DMS153 (cell line): ENCODE measurements around the gene SLC22A23.

Source experiments
- DNase-seq: peaks from one replicate; lab custom pipeline; 2025; lab: John Stamatoyannopoulos, UW

The SLC22A23 gene

GRCh38 chr6:3296078-3296477, 160.8 kb downstream of the SLC22A23 start:
- DNase-seq = no peak

GRCh38 chr6:3294921-3295871, 161.7 kb downstream of the SLC22A23 start:
- no peak for DNase-seq

DNA sequence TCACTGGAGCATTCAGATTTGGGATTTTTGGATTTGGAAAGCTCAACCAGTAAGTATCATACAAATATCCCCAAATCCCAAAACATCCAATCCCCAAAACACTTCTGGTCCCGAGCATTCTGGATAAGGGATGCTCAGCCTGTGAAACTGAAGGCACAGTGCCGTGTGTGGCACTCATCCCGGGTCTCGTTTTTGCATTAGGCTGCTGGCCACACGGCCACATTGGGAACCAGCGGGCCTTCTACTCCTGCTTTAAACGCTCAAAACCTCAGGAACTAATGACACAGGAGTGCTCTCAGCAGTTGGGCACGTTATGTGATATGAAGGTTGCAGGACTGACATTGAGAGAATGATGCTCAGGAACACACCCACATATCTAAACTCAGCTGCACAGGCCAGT, 162.5 kb downstream of the SLC22A23 start:
- no peak for DNase-seq

GRCh38 chr6:3293271-3294155, 163.3 kb downstream of the SLC22A23 start:
- no peak for DNase-seq

DNA sequence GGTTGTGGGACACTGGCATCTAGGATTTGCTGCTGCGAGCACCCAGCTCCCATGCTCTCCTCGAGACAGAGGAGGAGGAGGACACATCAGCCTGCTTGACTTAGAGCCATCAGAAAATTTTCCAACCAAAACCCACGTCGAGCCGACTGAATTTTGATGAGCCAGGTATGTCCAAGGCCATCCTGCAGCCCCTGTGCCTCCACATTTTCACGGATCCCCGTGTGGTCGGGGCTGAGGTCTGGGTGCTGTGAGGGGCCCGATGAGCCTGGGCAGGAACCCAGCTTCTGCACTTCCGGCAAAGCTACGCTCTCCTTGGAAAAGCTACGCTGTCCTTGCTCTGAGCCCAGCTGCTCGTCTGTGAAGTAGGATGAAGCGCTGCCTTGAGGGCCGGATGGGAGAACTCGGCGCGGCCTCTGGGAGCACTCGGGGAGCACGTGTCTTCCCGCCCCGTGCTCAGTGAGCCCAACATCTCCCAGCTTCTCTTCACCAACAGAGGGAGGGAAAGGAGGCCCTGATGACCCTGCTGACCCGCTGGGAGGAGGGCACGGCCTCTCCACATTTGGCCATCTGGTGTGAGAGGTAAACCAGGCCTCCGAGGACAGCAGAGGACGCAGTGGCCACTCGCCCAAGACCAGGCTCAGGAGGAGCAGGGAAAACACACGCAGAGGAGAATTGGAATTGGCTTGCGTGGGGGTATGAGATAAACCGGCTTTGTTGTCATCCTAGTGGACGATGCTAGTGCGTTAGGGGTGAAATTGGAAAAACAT, 164.2 kb downstream of the SLC22A23 start:
- DNase-seq = no peak

DNA sequence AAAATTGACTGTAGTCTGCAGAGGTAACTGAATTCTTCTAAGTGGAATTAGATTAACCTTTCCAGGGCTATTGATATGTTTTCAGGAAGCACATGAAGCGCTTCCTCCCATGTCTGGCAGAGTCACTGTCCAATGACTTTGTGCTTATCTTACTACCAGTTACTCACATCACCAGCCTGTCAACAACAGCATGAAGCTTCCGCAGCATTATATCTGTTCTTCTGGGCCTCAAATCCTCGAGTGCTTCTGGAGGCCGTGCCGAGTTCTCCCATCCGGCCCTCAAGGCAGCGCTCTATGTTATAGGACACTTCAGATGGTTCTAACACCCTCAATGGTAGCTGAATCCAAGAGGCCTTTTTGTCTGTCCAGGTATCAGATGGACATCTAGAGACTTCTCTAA, 164.9 kb downstream of the SLC22A23 start:
- no peak for DNase-seq

DNA sequence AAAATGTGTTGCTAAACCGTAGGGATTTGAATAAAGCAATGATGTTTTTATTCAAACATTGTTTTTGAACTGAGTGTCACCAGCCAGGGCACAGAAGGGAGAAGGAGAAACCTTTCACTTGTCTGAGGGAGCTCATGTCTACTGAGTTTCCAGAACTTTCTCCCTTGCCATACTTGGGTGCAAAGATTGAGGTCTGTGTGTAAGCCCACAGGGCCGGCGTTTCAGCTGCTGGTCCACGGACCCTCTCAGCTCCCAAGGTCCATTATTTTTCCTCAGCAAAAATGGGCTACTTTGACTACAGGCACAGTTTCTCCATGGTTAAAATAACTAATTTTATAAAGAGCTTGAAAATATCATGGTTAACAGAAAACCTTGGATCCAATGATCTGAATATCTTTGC, 165.5 kb downstream of the SLC22A23 start:
- no peak for DNase-seq

GRCh38 chr6:3290931-3291211, 166.0 kb downstream of the SLC22A23 start:
- no peak for DNase-seq

- no peak for DNase-seq
Observed at GRCh38 chr6:3290149-3290930, 166.5 kb downstream of the SLC22A23 start.

GRCh38 chr6:3289664-3290055, 167.2 kb downstream of the SLC22A23 start:
- no peak for DNase-seq

GRCh38 chr6:3288711-3289663, 167.9 kb downstream of the SLC22A23 start:
- no peak for DNase-seq

DNA sequence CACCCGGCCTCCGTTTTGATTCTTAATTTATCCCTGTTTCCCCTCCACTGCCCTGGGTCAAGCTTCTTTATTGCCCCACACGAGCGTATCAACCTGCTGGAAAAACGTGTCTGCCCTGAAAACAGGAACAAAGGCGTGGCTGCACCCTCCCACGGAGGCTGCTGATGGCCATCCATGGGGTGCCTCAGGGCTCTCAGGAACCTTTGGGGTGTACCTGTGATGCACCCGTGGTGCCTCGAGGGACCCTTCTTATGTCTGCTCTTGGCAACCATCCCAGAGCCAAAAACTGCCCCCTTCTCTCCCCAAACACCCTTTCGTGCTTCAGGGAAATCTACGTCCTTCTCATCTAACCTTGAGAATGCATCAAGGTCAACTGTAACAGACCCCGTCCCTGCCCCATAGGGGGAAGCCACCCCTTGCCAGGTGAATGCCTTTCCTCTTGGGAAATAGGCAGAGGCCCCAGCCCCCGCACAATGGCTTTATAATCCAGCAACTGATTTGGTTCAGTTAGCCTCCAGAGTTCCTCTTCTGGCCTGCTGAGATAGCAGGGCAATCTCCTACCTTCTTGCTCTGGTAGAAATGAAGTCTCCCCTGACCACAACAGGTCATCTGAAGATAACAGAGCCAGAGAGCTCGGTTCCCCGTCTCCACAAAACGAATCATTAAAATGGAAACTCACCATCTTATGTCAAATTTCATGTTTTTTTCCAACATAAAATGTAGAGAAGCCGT, 168.7 kb downstream of the SLC22A23 start:
- no peak for DNase-seq

DNA sequence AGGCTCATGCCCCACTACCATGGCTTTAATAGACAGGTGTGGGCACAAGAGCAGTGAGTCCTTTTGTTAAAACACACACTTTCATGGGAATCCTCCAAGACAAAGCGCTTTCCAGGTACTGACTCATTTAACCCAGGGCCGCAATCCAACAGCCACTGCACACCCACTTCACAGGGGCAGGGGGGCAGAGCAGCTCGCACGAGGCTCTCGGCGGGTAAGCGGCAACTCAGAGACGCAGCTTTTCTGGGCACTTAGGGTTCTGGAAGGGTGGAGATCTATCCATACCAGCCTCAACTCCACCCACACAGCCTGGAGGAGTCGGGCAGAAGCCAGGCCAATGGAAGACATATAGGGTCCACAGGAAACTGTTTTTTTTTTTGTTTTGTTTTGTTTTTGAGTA, 169.5 kb downstream of the SLC22A23 start:
- no peak for DNase-seq

DNA sequence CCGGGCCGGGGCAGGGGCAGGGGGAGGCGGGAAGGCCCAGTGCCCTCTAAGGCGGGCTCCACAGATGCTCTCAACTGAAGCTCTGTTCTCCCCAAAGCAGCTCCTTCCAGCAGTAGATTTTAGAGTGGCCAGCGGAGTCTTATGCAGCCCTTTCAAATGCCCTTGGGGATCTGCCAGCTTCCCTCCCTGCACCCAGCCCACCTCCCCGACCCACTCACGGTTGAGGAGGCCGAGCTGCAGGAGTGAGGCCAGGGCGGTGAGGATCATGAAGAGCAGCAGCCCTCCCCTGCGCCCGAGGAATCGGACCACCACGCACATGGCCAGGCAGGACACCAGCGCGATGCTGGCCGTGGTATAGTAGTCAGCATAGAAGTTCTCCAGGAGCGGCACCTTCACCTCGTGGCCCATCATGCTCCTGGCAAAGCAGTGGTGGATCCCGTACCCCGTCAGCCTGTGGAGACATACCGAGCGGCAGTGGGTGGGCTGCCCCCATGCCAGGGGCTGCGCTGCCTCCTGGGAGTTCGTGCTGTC, 170.1 kb downstream of the SLC22A23 start:
- DNase-seq = no peak

- DNase-seq = no peak
Observed at GRCh38 chr6:3285732-3286131, 171.1 kb downstream of the SLC22A23 start.

DNA sequence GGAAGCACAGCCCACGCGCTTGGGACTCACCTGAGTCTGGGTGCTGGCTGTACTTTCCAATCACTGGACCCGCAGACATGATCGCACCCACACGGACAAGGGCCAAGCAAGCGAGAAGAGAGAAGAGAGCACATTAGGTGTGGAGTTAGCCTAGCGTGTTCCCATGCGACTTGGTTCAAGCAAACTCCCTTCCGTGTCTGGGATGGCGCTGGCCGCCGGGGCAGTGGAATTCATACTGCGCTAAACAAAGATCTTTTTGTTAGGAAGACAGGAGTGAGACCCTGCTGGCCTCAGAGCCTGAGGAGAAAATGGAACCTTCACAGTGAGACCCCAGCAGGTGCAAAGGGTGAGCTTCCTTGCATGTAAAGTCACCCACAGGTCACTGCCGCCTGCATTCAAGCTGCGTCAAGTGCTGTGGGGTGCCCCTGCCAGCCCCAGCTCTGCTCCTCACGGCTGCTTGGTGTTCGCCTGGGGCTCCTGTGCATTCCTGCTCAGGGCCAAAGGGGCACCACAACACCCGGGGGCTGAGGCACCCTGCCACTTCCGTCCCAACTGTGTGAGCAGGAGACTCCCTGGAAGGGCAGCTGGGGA, 171.7 kb downstream of the SLC22A23 start:
- no peak for DNase-seq

- no peak for DNase-seq
Observed at GRCh38 chr6:3284436-3284876, 172.4 kb downstream of the SLC22A23 start.

DNA sequence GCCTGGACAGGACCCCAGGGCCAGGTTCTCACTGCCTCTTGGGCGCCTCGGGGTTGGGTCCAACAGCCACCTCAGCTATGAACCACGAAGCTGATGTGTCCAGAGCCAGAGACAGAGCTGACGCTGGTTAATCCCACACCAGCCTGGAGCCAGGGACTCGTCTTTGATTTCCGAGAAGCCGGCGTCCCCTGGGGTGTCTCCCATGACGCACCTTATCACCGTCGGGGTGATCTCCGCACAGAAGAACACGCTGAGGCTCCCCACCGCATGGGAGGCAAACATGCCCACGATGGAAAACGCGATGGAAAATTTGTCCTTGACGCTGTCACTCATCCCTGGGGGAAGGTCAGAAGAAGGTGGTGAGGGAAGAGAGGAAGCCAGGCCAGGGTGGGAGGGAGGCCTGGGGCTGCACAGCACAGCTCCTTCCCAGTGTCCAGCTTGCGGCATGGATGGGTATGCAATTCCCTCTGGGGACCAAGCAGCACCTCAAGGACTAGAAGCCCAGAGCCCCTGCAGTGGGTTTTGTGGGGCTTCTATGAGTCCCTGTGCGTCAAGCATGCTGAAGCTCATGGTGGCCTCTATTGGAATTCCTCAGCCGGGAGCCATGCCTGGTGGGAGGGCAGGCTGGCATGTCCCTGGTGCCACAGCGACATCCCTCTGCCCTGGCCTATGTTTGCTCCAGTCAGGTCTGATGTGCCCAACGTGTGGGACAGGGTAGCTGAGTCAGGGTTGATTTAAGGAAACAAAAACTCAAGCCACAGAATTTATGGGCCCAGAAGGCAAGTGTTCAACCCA, 173.0 kb downstream of the SLC22A23 start:
- DNase-seq = no peak
